GM23248 (cell line): ENCODE measurements around the gene DDX11.
"Not testable (repeated sequence)": the region's sequence is repeated elsewhere in the genome, so short reads cannot be mapped to it uniquely, and the experiment has no call there.

ENCODE experiments used
- EZH2 ChIP-seq: fragments of 200-600 bp; sonication (generic); IDR thresholded peaks from 2 replicates; pipeline ENCODE4 v1.6.1; 2018; ENCODE audit warnings: antibody characterized with exemption, mild to moderate bottlenecking; ENCODE audit not compliant: insufficient read depth, poor library complexity, severe bottlenecking
- EZH2phosphoT487 ChIP-seq: fragments of 200-600 bp; sonication (generic); IDR thresholded peaks from 2 replicates; pipeline ENCODE4 v1.6.1; 2018; ENCODE audit warnings: antibody characterized with exemption, moderate library complexity, mild to moderate bottlenecking, low read depth; ENCODE audit not compliant: insufficient read depth

DNA sequence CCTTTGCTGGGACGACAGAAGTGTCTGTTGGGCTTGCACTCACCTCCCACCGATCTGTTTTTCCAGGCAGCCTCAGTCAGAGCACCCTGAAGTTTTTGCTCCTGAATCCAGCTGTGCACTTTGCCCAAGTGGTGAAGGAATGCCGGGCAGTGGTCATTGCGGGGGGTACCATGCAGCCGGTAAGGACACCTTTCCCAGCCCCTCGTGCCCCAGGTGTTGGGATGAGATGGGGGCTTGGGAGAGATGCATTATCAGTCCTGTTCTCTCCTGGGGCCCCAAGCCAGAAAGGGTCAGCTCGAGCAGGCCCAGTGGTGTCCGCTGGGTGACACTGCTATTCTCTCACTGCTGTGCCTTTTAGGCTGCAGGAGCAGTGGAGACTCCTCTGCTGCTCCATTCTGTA is 24.2 kb downstream of the DDX11 start:
- not testable (repeated sequence) for TF ChIP-seq EZH2, EZH2phosphoT487
